H7 (cell line): ENCODE results near the gene PCBP3. TPM values are rescaled to one million over a fixed set of nuclear protein-coding genes. Genes with fewer than 3 reads are reported as not detected.
"Not testable (repeated sequence)": the region's sequence is repeated elsewhere in the genome, so short reads cannot be mapped to it uniquely, and the experiment has no call there.

Experiments used
- DNase-seq: peaks from one replicate; pipeline ENCODE4 v3.0.0; 2012
- H3K27me3 ChIP-seq: 2 replicates; pipeline ENCODE4 v1.6.0; 2011; ENCODE audit warnings: mild to moderate bottlenecking, low read length; ENCODE audit not compliant: control insufficient read depth, insufficient read depth
- H3K36me3 ChIP-seq: replicated peaks from 2 replicates; pipeline ENCODE4 v1.5.1; 2011; ENCODE audit warnings: low read length; ENCODE audit not compliant: control insufficient read depth, insufficient read depth
- H3K4me3 ChIP-seq: 2 replicates; pipeline ENCODE4 v1.5.1; 2011; ENCODE audit warnings: low read depth, mild to moderate bottlenecking, control low read depth, low read length, moderate library complexity; ENCODE audit not compliant: insufficient read depth
- total RNA-seq: library from RNA; depleted of rRNA; stranded (reverse); fragments of >200 nt; shearing (Covaris generic); gene quantifications from 2 replicates; pipeline ENCODE4 v1.2.3, GENCODE V29; 2014

PCBP3 gene
- total RNA-seq, 1 experiment from 2014 or later = 1.8 TPM

DNA sequence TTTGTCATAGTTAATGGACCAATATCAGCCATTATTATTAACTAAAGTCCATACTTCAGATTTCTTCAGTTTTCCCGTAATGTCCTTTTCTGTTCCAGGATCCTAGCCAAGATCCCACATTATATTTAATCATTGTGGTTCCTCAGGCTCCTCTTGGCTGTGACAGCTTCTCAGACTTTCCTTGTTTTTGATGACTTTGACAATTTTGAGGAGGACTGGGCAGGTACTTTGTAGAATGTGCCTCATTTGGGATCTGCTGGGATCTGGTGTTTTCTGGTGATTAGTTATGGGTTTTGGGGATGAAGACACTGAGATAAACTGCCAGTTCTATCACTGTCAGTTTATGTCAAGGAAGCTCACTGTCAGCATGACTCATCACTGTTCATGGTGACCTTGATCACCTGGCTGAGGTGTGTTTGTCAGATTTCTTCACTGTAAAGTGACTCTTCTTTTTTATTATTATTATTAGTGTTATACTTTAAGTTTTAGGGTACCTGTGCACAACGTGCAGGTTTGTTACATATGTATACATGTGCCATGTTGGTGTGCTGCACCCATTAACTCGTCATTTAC is 66.3 kb downstream of the PCBP3 start:
- Histone ChIP-seq H3K36me3 (no peaks in the 10 kb centered on the region), H3K27me3 (no peaks in the 10 kb centered on the region), H3K4me3 (no peak overlapping the region)
- no peak for DNase-seq

DNA sequence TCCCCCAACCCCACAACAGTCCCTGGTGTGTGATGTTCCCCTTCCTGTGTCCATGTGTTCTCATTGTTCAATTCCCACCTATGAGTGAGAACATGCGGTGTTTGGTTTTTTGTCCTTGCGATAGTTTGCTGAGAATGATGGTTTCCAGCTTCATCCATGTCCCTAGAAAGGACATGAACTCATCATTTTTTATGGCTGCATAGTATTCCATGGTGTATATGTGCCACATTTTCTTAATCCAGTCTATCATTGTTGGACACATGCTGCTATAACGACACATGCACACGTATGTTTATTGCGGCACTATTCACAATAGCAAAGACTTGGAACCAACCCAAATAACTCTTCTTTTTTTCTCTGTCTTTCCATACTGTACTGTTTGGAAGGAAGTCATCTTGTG is 66.8 kb downstream of the PCBP3 start:
- H3K36me3 ChIP-seq, H3K4me3 ChIP-seq, H3K27me3 ChIP-seq, DNase-seq: not testable (repeated sequence)

DNA sequence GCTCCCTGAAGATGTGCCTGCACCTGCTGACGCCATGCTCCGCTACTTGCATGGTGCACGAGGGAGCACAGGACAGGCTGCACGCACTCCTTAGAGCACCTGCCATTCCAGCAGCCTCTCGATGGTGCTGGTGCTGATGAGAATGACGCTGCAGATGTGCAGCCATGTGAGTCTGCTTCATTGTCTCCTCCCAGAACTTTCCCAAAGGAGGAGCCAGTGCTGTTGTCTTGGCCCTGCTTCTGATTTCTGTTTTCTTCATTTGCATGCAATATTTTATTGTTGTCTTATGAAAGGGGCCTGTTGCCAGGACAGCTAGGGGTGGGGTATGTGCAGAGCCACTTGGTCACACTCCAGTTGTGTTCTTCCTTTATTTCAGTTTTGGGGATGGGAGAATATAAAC is 70.1 kb downstream of the PCBP3 start:
- DNase-seq = no peak
- Histone ChIP-seq H3K36me3 (no peaks in the 10 kb centered on the region), H3K27me3 (no peaks in the 10 kb centered on the region), H3K4me3 (no peak overlapping the region)

DNA sequence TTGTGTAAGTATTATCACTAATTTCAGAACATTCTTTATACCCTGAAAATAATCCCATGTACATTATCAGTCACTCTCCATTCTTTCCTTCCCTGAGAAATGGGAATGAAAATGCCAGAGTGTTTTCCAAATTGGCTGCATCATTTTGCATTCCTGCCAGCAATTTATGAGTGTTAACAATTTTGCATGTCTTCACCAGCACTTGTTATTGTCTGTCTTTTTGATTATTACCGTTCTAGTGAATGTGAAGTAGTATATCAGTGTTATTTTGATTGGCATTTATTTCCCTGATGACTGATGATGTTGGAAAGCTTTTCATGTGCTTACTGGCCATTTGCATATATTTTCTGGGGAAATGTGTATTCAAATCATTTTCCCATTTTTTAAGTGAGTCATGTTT is 71.9 kb downstream of the PCBP3 start:
- DNase-seq = no peak
- Histone ChIP-seq H3K36me3 (no peaks in the 10 kb centered on the region), H3K4me3 (no peak overlapping the region), H3K27me3 (no peaks in the 10 kb centered on the region)

DNA sequence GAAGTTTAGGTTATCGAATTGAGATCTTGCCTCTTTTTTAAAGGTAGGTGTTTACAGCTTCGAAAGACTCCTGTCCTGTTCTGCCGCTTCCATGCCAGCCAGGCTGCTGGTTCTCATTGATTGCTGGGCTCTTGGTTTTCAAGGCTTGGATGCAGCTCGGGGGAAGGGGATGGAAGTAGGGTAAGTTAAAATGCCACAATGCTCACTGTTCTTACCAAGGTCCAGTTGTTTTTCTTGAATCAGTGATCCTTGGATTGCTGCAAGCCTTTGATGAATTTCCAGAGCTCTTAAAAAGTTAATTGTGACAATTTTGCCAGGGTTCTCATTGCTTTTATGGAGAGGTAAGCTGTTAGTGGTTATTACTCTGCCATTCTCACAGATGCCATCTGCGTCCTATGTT is 74.9 kb downstream of the PCBP3 start:
- Histone ChIP-seq H3K27me3 (no peaks in the 10 kb centered on the region), H3K4me3 (no peak overlapping the region), H3K36me3 (no peaks in the 10 kb centered on the region)
- DNase-seq = no peak

DNA sequence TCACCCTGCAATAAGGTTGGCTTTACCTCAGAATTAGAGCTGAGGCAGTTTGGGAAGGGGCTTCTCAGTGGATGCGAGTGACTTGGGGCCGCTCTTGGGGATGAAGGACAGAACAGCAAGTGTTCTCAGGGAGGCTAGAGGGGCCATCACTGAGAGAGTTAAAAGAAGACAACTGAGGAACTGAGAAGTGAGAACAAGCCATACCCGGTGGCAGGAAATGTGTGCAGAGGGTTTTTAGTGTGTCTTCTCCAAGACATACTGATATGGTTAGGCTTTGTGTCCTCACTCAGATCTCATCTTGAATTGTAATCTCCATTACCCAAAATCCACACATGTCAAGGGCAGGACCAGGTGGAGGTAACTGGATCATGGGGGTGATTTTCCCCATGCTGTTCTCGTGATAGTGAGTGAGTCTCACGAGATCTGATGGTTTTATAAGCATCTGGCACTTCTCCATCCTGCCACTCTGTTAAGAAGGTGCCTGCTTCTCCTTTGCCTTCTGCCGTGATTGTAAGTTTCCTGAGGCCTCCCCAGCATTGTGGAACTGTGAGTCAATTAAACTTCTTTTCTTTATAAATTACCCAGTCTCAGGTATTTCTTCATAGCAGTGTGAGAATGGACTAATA is 75.8 kb downstream of the PCBP3 start:
- H3K27me3 ChIP-seq = no peaks in the 10 kb centered on the region
- no peaks in the 10 kb centered on the region for H3K36me3 ChIP-seq
- H3K4me3 ChIP-seq = no peak overlapping the region
- DNase-seq = no peak

DNA sequence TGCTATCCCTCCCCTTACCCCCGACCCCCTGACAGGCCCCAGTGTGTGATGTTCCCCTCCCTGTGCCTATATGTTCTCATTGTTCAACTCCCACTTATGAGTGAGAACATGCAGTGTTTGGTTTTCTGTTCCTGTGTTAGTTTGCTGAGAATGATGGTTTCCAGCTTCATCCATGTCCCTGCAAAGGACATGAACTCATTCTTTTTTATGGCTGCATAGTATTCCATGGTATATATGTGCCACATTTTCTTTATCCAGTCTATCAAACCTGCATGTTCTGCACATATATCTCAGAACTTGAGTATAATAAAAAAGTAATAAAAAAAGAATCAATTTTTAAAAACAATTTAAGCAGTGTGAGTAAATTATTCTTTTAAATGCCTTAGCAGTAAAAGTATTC is 76.7 kb downstream of the PCBP3 start:
- not testable (repeated sequence) for H3K36me3 ChIP-seq, DNase-seq, H3K4me3 ChIP-seq, H3K27me3 ChIP-seq

DNA sequence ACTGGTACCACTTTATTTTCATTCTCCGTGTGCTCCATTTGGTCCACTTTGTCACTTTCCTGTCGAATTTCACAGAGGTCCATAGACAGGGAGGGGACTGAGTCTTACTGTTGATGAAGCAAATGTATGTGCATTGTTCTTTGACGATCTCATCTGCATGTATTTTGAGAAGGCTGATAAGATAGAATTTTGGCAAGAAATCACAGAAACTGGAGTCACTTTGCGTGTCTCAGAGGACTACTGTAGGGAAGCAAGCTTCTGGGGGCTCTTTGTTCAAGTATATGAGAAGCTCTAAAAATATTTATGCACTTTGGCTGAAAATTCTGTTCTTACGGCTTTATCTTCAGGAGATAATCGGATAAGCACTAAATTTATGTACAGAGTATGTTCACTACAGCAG is 78.1 kb downstream of the PCBP3 start:
- no peaks in the 10 kb centered on the region for H3K27me3 ChIP-seq
- no peaks in the 10 kb centered on the region for H3K36me3 ChIP-seq
- no peak for DNase-seq
- no peak overlapping the region for H3K4me3 ChIP-seq

DNA sequence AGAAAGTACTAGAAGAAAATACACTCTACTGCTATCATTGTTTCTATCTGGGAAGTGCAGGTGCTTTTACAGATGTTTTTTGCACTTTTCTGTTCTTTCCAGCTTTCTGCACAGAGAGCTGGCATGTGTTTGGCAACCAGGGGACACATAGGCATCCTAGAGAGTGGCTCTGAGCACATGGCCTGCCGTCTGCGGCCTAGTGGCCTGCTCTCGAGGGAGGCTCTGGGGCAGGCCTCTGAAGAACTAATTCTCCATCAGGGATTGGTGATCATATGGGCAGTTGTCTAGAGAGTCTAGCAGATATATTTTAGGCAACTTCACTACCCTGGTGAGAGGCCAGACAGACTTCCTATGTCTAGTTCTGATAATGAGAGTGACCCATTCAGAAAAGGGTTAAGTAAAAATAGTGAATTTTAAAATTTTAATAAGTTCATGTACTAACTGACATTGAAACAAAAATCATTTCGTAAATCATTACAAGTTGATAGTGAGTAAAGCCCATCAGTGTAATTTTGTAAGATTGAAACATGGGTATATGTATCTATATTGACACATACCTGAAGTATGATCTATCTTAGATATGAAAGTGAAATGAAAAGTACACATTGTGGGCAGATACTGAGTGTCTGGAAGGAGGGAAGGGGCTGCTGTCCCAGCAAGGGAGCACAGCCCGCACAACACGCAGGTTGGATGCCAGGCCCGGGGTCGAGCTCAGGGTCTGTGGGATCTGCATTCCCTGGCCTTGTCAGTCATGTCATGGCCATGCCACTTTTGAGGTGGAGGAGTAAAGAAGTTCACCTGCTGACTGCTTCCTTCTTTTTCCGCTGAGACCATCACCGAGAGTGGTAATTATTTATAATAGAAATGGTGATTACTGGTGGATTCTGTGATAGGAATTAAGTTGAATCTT is 79.8 kb downstream of the PCBP3 start:
- no peaks in the 10 kb centered on the region for H3K27me3 ChIP-seq
- H3K36me3 ChIP-seq = no peaks in the 10 kb centered on the region
- DNase-seq = peak; percentile 21
- H3K4me3 ChIP-seq = no peak overlapping the region

DNA sequence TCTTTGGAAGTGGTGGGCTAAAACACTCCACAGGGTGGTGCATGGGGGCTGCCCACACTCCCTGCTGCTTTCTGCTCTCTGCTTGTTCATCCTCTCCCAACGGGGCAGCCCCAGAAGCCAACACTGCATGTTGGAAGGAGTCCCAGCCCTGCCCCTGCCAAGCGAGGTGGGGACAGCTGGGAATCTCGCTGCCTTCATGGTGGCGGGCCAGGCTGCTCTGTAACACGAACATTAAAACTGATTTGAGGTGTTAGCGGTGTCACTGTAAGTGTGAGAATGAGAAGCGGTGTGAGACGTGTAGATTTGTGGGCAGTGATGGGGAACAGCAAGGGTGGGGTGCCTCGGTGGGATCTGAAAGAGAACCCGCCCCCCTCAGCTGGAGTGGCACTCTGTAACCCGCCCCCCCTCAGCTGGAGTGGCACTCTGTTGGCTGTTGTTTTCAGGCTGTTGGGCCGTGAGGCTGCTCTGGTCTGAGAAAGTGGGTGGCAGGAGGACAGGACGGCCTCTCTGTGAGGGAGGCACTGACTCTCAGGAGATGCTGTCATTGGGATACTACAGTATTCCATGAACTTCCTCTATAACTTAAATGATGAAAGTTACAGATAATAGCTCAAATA is 80.9 kb downstream of the PCBP3 start:
- Histone ChIP-seq H3K27me3 (no peaks in the 10 kb centered on the region), H3K4me3 (no peak overlapping the region), H3K36me3 (no peaks in the 10 kb centered on the region)
- DNase-seq = peak; percentile 28

DNA sequence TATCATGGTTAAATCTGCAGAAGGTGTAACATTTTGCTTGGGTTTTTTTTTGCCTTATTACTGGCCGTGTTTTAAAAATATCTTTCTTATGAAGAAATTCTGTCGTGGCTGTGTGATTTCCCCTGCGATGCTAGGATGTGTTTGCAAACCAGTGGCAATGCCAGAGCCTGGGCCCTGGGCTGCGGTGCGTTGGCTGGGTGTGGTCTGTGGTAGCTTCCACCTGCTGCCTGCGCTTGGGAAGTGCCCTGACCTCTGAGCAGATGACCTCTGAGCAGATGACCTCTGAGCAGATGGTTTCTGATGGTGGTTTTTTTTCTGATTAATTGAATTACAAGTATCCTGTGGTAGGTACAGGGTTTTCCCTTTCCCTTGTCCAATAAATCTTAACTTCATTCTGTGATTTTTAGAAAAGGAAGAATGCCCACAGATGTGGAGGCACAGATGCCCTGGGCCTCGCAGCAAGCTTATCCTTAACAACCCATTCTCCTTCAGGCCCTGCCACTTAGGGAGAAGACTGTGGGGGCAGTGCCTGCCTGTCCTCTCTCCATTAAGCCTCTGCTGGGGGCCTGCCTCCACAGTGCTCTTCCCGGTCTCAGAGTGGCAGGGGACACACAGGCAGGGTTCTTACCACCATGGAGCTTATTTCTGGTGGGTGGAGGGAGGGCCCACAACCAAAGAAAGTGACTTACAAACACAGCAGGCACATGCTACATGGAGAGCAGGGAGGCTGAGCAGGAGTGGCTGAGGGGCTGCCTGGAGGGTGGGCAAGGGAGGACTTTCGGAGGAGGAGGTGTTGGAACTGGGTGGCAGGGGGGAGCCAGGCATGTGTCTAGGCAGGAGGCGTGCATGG is 81.7 kb downstream of the PCBP3 start:
- no peak overlapping the region for H3K4me3 ChIP-seq
- no peaks in the 10 kb centered on the region for H3K27me3 ChIP-seq
- DNase-seq = peak; percentile 14

DNA sequence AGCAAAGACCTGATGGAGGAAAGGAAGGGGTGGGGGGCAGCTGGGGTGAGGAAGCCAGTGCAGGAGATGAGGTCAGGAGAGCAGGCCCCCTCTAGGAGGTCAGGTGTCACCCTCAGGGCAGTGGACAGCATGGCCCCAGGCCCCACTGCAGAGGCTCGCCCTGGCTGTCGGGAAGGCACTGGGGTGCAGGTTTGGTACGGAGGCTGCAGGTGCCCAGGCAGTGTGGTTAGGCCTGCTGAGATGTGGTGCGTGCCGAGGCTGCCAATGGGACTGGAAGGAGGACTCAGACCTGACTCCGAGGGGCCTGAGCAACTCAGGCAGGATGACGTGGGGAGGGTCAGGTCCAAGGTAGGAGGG is 82.3 kb downstream of the PCBP3 start:
- no peak for DNase-seq
- H3K27me3 ChIP-seq = no peaks in the 10 kb centered on the region
- no peaks in the 10 kb centered on the region for H3K36me3 ChIP-seq
- no peak overlapping the region for H3K4me3 ChIP-seq

More for the DNA sequence above, 81.7 kb downstream of the PCBP3 start:
- H3K36me3 ChIP-seq = no peaks in the 10 kb centered on the region

DNA sequence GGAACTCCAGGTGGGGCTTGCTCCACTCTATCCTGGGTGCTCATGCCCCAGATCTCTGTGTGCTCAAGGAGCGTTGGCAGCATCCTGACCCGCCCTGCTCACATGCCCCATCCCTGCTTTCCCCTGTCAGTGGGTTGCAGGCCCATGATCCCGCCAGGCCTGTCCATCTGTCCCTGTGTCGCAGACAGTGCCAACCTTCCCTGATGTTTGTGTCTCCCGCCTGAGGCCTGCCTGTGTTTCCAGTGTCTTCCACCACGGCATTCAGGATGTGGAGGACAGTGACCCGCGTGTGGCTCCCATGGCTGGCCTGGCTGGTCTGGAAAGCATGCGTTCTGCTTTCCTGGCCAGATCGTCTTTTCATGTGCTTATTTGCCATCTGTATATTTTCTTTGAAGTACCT is 82.9 kb downstream of the PCBP3 start:
- Histone ChIP-seq H3K27me3 (no peaks in the 10 kb centered on the region), H3K4me3 (no peak overlapping the region), H3K36me3 (no peaks in the 10 kb centered on the region)
- DNase-seq = peak; percentile 22

DNA sequence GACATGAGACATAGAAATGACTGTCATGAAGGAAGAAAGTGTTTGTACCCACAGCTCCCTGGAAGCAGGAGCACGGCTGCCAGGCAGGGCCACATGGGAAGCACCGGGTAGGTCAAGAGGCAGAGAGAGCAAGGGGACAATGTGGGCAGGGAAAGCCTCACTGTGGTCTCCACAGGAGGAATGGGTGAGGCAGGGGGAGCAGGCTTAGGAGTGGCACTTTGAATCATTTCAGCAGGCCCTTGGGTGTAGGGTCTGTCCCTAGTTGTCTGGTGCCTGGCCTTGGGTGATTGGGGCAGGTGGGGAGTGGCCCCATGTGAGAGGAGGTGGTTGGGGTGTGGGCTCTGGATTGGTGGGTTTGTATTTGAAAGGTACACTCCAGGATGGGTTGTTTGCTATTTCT is 83.9 kb downstream of the PCBP3 start:
- Histone ChIP-seq H3K4me3 (no peak overlapping the region), H3K27me3 (no peaks in the 10 kb centered on the region), H3K36me3 (no peaks in the 10 kb centered on the region)
- no peak for DNase-seq
